ENCODE results near the gene CORO2B. TPM values are rescaled to one million over a fixed set of nuclear protein-coding genes. Genes with fewer than 3 reads are reported as not detected.

The CORO2B gene
- total and polyA plus RNA-seq, 2 experiments from 2014 or later: 1.6 to 4.6 TPM

DNA sequence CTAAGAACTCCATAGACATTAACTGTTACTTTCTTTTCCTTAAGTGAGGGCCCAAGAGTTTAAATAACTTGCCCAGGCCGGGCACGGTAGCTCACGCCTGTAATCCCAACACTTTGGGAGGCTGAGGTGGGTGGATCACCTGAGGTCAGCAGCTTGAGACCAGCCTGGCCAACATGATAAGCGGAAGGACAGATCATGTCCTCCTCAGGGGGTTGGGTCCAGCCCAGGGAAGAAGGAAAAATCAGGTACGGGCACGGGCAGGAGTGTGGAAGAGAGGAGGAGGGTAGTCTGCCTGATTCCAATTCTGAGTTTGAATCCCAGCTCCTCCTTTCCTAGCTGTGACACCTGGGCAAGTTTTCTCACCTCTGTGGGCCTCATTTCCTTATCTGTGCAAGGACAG is 123.1 kb downstream of the CORO2B start (continued):
- TF ChIP-seq, protein P1, sequence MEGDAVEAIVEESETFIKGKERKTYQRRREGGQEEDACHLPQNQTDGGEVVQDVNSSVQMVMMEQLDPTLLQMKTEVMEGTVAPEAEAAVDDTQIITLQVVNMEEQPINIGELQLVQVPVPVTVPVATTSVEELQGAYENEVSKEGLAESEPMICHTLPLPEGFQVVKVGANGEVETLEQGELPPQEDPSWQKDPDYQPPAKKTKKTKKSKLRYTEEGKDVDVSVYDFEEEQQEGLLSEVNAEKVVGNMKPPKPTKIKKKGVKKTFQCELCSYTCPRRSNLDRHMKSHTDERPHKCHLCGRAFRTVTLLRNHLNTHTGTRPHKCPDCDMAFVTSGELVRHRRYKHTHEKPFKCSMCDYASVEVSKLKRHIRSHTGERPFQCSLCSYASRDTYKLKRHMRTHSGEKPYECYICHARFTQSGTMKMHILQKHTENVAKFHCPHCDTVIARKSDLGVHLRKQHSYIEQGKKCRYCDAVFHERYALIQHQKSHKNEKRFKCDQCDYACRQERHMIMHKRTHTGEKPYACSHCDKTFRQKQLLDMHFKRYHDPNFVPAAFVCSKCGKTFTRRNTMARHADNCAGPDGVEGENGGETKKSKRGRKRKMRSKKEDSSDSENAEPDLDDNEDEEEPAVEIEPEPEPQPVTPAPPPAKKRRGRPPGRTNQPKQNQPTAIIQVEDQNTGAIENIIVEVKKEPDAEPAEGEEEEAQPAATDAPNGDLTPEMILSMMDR (conservative IDR thresholded peaks at IDR 0.05; ENCODE audit: low read depth in 2 of 2): no peak

DNA sequence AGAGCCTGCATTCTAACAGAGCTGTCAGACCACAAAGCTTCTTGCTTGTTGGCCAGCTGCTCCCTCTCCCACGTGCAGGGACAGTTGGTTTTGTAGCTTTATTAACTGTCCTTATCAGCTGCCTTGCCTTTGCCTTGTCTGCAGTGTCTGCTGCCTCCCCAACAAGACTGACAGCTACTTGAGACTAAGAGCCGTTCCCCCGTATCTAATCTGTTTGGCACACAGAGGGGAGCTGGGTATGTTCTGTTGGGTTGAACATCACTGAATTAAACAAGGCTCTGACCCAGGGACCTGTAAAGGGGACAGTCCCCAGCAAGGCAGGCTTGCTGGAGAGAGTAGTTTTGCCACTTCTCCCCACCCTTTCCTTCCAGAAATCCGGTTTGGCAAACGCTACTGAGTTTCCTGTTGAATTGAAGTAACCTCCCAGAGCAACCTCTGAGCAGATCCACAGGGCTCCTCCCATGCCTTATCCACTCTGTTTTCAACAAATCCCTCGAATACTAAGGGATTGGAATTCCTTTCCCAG is 125.8 kb downstream of the CORO2B start:
- no peak for ATAC-seq
- 0 out of 2 replicates have a peak, but pooled peaks cover 5% of the 10 kb centered on the region for H3F3A ChIP-seq (replicated peaks; ENCODE audit: low read depth)
- H3K4me2 ChIP-seq: no peak overlapping the region
- no peak overlapping the region for H3K4me3 Mint-ChIP-seq
- H3K79me2 ChIP-seq (replicated peaks; ENCODE audit: insufficient read depth): no peaks in the 10 kb centered on the region
- H3K27ac ChIP-seq (ENCODE audit: low read depth): no peak overlapping the region
- no peaks in the 10 kb centered on the region for H3K36me3 Mint-ChIP-seq (ENCODE audit: low read depth)
- peaks cover 3% of the 10 kb centered on the region; the same call in 1 of the 2 replicates for H3K4me1 ChIP-seq (ENCODE audit: insufficient read depth)
- DNase-seq (ENCODE audit: low spot score): no peak
- H3K27me3 Mint-ChIP-seq (ENCODE audit: insufficient read depth, low read depth, poor library complexity): peaks cover 14% of the 10 kb centered on the region
- no peaks in the 10 kb centered on the region for H4K20me1 ChIP-seq (replicated peaks; ENCODE audit: insufficient read depth)
- no peak overlapping the region for H3K27ac Mint-ChIP-seq
- no peaks in the 10 kb centered on the region for H3K36me3 ChIP-seq (ENCODE audit: insufficient read depth)
- H3K9me2 ChIP-seq (ENCODE audit: insufficient read depth): no peaks in the 10 kb centered on the region
- H3K4me3 ChIP-seq: no peak overlapping the region
- TF ChIP-seq, protein P2, sequence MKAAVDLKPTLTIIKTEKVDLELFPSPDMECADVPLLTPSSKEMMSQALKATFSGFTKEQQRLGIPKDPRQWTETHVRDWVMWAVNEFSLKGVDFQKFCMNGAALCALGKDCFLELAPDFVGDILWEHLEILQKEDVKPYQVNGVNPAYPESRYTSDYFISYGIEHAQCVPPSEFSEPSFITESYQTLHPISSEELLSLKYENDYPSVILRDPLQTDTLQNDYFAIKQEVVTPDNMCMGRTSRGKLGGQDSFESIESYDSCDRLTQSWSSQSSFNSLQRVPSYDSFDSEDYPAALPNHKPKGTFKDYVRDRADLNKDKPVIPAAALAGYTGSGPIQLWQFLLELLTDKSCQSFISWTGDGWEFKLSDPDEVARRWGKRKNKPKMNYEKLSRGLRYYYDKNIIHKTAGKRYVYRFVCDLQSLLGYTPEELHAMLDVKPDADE (IDR thresholded peaks at IDR 0.05): no peak
- no peaks in the 10 kb centered on the region for H3K27me3 ChIP-seq (ENCODE audit: insufficient read depth)
- H3K9me3 Mint-ChIP-seq: no peaks in the 10 kb centered on the region
- peaks cover 18% of the 10 kb centered on the region for H3K4me1 Mint-ChIP-seq
- no peak overlapping the region for H2AFZ ChIP-seq

DNA sequence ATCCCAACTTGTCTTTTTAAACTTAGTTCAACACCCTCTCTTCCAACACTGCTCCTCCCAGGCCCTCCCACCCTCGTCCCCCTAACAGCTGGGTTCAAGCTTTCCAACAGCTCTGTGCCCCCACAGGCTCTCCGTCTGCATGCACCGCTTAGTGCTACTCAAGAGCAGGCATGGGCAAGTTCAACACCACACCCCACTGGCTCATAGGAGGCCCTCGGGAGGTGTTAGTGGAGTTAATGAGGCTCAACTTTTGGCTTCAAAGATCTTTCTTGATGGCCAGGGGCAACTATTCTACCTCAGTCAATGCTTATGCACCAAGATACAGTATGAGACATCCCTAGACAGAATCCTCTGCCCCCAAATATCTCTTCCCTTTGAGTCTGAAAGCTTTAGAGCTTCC is 127.5 kb downstream of the CORO2B start:
- H3K27me3 ChIP-seq (ENCODE audit: insufficient read depth): no peaks in the 10 kb centered on the region
- no peak overlapping the region for H3K4me3 Mint-ChIP-seq
- no peaks in the 10 kb centered on the region for H3F3A ChIP-seq (replicated peaks; ENCODE audit: low read depth)
- H3K9me2 ChIP-seq (ENCODE audit: insufficient read depth): no peaks in the 10 kb centered on the region
- H3K36me3 ChIP-seq (ENCODE audit: insufficient read depth): no peaks in the 10 kb centered on the region
- H3K27ac ChIP-seq (ENCODE audit: low read depth): no peak overlapping the region
- DNase-seq (ENCODE audit: low spot score) (no peak), ATAC-seq (no peak)
- H4K20me1 ChIP-seq (replicated peaks; ENCODE audit: insufficient read depth): no peaks in the 10 kb centered on the region
- H3K4me1 Mint-ChIP-seq: peaks cover 10% of the 10 kb centered on the region
- H3K36me3 Mint-ChIP-seq (ENCODE audit: low read depth): no peaks in the 10 kb centered on the region
- no peak overlapping the region for H2AFZ ChIP-seq
- H3K4me1 ChIP-seq (ENCODE audit: insufficient read depth): no peaks in the 10 kb centered on the region
- H3K9me3 Mint-ChIP-seq: no peaks in the 10 kb centered on the region
- H3K4me2 ChIP-seq: no peak overlapping the region
- H3K27me3 Mint-ChIP-seq (ENCODE audit: insufficient read depth, low read depth, poor library complexity): peaks cover 5% of the 10 kb centered on the region
- H3K27ac Mint-ChIP-seq: no peak overlapping the region
- no peaks in the 10 kb centered on the region for H3K79me2 ChIP-seq (replicated peaks; ENCODE audit: insufficient read depth)
- no peak overlapping the region for H3K4me3 ChIP-seq
- TF ChIP-seq ZNF114 (CRISPR knock-in tag; IDR thresholded peaks at IDR 0.05) (no peak), CREB1 (CRISPR knock-in tag; IDR thresholded peaks at IDR 0.05; ENCODE audit: low read depth) (no peak), EZH2phosphoT487 (IDR thresholded peaks at IDR 0.05; ENCODE audit: unreplicated experiment) (no peak), EZH2 (IDR thresholded peaks at IDR 0.05; ENCODE audit: low read depth, unreplicated experiment) (no peak), STAT1 (IDR thresholded peaks at IDR 0.05; ENCODE audit: unreplicated experiment) (no peak)
- TF ChIP-seq, protein P3, sequence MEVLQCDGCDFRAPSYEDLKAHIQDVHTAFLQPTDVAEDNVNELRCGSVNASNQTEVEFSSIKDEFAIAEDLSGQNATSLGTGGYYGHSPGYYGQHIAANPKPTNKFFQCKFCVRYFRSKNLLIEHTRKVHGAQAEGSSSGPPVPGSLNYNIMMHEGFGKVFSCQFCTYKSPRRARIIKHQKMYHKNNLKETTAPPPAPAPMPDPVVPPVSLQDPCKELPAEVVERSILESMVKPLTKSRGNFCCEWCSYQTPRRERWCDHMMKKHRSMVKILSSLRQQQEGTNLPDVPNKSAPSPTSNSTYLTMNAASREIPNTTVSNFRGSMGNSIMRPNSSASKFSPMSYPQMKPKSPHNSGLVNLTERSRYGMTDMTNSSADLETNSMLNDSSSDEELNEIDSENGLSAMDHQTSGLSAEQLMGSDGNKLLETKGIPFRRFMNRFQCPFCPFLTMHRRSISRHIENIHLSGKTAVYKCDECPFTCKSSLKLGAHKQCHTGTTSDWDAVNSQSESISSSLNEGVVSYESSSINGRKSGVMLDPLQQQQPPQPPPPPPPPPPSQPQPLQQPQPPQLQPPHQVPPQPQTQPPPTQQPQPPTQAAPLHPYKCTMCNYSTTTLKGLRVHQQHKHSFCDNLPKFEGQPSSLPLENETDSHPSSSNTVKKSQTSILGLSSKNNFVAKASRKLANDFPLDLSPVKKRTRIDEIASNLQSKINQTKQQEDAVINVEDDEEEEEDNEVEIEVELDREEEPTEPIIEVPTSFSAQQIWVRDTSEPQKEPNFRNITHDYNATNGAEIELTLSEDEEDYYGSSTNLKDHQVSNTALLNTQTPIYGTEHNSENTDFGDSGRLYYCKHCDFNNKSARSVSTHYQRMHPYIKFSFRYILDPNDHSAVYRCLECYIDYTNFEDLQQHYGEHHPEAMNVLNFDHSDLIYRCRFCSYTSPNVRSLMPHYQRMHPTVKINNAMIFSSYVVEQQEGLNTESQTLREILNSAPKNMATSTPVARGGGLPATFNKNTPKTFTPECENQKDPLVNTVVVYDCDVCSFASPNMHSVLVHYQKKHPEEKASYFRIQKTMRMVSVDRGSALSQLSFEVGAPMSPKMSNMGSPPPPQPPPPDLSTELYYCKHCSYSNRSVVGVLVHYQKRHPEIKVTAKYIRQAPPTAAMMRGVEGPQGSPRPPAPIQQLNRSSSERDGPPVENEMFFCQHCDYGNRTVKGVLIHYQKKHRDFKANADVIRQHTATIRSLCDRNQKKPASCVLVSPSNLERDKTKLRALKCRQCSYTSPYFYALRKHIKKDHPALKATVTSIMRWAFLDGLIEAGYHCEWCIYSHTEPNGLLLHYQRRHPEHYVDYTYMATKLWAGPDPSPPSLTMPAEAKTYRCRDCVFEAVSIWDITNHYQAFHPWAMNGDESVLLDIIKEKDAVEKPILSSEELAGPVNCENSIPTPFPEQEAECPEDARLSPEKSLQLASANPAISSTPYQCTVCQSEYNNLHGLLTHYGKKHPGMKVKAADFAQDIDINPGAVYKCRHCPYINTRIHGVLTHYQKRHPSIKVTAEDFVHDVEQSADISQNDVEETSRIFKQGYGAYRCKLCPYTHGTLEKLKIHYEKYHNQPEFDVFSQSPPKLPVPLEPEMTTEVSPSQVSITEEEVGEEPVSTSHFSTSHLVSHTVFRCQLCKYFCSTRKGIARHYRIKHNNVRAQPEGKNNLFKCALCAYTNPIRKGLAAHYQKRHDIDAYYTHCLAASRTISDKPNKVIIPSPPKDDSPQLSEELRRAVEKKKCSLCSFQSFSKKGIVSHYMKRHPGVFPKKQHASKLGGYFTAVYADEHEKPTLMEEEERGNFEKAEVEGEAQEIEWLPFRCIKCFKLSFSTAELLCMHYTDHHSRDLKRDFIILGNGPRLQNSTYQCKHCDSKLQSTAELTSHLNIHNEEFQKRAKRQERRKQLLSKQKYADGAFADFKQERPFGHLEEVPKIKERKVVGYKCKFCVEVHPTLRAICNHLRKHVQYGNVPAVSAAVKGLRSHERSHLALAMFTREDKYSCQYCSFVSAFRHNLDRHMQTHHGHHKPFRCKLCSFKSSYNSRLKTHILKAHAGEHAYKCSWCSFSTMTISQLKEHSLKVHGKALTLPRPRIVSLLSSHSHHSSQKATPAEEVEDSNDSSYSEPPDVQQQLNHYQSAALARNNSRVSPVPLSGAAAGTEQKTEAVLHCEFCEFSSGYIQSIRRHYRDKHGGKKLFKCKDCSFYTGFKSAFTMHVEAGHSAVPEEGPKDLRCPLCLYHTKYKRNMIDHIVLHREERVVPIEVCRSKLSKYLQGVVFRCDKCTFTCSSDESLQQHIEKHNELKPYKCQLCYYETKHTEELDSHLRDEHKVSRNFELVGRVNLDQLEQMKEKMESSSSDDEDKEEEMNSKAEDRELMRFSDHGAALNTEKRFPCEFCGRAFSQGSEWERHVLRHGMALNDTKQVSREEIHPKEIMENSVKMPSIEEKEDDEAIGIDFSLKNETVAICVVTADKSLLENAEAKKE (CRISPR knock-in tag; IDR thresholded peaks at IDR 0.05): no peak
- TF ChIP-seq, protein P1 (conservative IDR thresholded peaks at IDR 0.05; ENCODE audit: low read depth in 2 of 2): no peak

All from GM23338 (cell line).